Natural killer cell (primary cell): ENCODE results near the gene C10orf53. TPM values are rescaled to one million over a fixed set of nuclear protein-coding genes. Genes with fewer than 3 reads are reported as not detected.

ENCODE experiments used
- ATAC-seq, 3 donors: fragments of 150-1000 bp in 2 of 3; fragments of 200-7000 bp in 1 of 3; cut with Tn5 transposase; 1 replicate in 1 of 3; 2 replicates in 2 of 3; pipeline ENCODE4 v1.10.0; 2021; ENCODE audit warnings: mild to moderate bottlenecking in 2 of 3, moderate library complexity in 2 of 3
- DNase-seq, 2 donors: peaks; one replicate each; pipeline versions ENCODE4 v3.0.0 to v3.0.0-alpha.2; 2013 to 2021; ENCODE audit warnings: mixed read lengths in 1 of 2
- H3K27ac ChIP-seq: one replicate; pipeline ENCODE4 v1.5.1; 2013; ENCODE audit warnings: mild to moderate bottlenecking, low read length
- H3K27me3 ChIP-seq: one replicate; pipeline ENCODE4 v1.6.1; 2013; ENCODE audit warnings: low read length; ENCODE audit not compliant: control insufficient read depth, insufficient read depth
- H3K36me3 ChIP-seq: one replicate; pipeline ENCODE4 v1.6.1; 2013; ENCODE audit warnings: low read length; ENCODE audit not compliant: control insufficient read depth, insufficient read depth
- H3K4me1 ChIP-seq: one replicate; pipeline ENCODE4 v1.6.1; 2013; ENCODE audit warnings: low read length; ENCODE audit not compliant: control insufficient read depth, insufficient read depth
- H3K4me3 ChIP-seq: one replicate; pipeline ENCODE4 v1.5.1; 2013; ENCODE audit warnings: low read length
- H3K9me3 ChIP-seq: one replicate; pipeline ENCODE4 v1.6.1; 2013; ENCODE audit warnings: low read length; ENCODE audit not compliant: control insufficient read depth, insufficient read depth
- H3K27ac Mint-ChIP-seq, 2 donors: one replicate each; pipeline ENCODE4 v1.8.0; 2022; ENCODE audit warnings: mild to moderate bottlenecking in 2 of 2, mixed read lengths in 2 of 2, moderate library complexity in 1 of 2
- H3K27me3 Mint-ChIP-seq, 2 donors: one replicate each; pipeline ENCODE4 v1.8.0; 2022; ENCODE audit warnings: low read depth in 2 of 2, mixed read lengths in 2 of 2
- H3K36me3 Mint-ChIP-seq: one replicate; pipeline ENCODE4 v1.8.0; 2022; ENCODE audit warnings: mixed read lengths
- H3K4me1 Mint-ChIP-seq, 2 donors: one replicate each; pipeline ENCODE4 v1.8.0; 2022; ENCODE audit warnings: mixed read lengths in 2 of 2
- H3K4me3 Mint-ChIP-seq: one replicate; pipeline ENCODE4 v1.8.0; 2022; ENCODE audit warnings: mild to moderate bottlenecking, moderate library complexity, mixed read lengths
- H3K9me3 Mint-ChIP-seq, 2 donors: one replicate each; pipeline ENCODE4 v1.8.0; 2022; ENCODE audit warnings: mixed read lengths in 2 of 2
- CTCF ChIP-seq: fragments of 200-600 bp; IDR thresholded peaks from one replicate; pipeline ENCODE4 v1.8.0; 2022; ENCODE audit warnings: antibody characterized with exemption
- WGBS: methylation state at CpG from one replicate; pipeline ENCODE4 v1.1.7; 2013; ENCODE audit warnings: missing lambda C conversion rate; ENCODE audit not compliant: insufficient coverage; 5-methylcytosine and 5-hydroxymethylcytosine counted together
- intact Hi-C: fragments of 100-400 bp; cut with micrococcal nuclease; formaldehyde crosslinking; loops from one replicate; pipeline ENCODE4 v1.14.2; 2022
- total RNA-seq, 4 donors: library from RNA; stranded (reverse); fragments of 120-200 nt in 1 of 4; gene quantifications; one replicate each; pipeline versions ENCODE4 v1.2.3 to v1.2.4, GENCODE V29; 2013 to 2022

The C10orf53 gene
- total RNA-seq, 3 donors from 2014 or later (not counting 1 experiment from before 2014, with no cell fraction given): not detected

GRCh38 chr10:49733866-49734265, 54.4 kb downstream of the C10orf53 start:
- H3K4me3 ChIP-seq: no peak overlapping the region
- no peaks in the 10 kb centered on the region for H3K9me3 ChIP-seq
- no peak for DNase-seq
- H3K27me3 ChIP-seq: no peaks in the 10 kb centered on the region
- ATAC-seq: no peak
- Mint-ChIP-seq H3K27ac (no peak overlapping the region), H3K4me1 (no peaks in the 10 kb centered on the region), H3K36me3 (no peaks in the 10 kb centered on the region), H3K9me3 (peaks cover 0 to 2% of the 10 kb centered on the region in 2 donors), H3K4me3 (no peak overlapping the region), H3K27me3 (peaks cover 0 to 3% of the 10 kb centered on the region in 2 donors)
- no peaks in the 10 kb centered on the region for H3K36me3 ChIP-seq
- no peak for TF ChIP-seq CTCF
- intact Hi-C loops: no loop called here
- H3K4me1 ChIP-seq: no peaks in the 10 kb centered on the region
- WGBS: 94% methylated on average over 7 of the region's 7 CpGs
- H3K27ac ChIP-seq: no peak overlapping the region

DNA sequence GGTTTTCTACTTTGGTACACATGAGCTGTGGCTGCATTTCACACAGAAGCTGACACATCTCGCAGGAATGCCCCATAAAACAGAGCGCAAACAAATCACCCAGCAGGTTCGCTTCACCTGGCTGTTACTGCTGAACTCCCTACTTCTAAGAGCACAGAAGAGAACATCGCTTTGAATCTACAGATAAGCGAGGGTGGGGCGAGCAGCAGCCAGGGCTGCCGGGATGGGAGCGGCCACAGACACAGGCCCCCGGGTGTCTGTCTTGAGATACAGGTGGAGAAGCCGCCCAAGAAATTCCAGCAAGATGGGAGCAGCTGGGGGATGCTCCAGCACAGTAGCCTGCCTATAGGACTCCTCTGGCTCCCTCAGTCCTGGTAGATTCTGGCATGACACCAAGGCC, 55.2 kb downstream of the C10orf53 start:
- Mint-ChIP-seq H3K4me1 (no peaks in the 10 kb centered on the region), H3K4me3 (no peak overlapping the region)
- WGBS: 79% methylated on average over 10 of the region's 10 CpGs

GRCh38 chr10:49735161-49735560, 55.7 kb downstream of the C10orf53 start:
- intact Hi-C loops: no loop called here
- no peaks in the 10 kb centered on the region for H3K4me1 ChIP-seq
- no peaks in the 10 kb centered on the region for H3K9me3 ChIP-seq
- WGBS: 74% methylated on average over 11 of the region's 11 CpGs
- H3K36me3 ChIP-seq: no peaks in the 10 kb centered on the region
- no peak for TF ChIP-seq CTCF
- Mint-ChIP-seq H3K27me3 (peaks cover 0 to 3% of the 10 kb centered on the region in 2 donors), H3K36me3 (no peaks in the 10 kb centered on the region), H3K9me3 (peaks cover 0 to 1% of the 10 kb centered on the region in 2 donors), H3K27ac (no peak overlapping the region), H3K4me3 (no peak overlapping the region), H3K4me1 (no peaks in the 10 kb centered on the region)
- H3K4me3 ChIP-seq: no peak overlapping the region
- ATAC-seq (no peak), DNase-seq (no peak)
- no peak overlapping the region for H3K27ac ChIP-seq
- H3K27me3 ChIP-seq: no peaks in the 10 kb centered on the region

More for the DNA sequence above, 55.2 kb downstream of the C10orf53 start:
- Mint-ChIP-seq H3K36me3 (no peaks in the 10 kb centered on the region), H3K27ac (no peak overlapping the region), H3K27me3 (peaks cover 0 to 3% of the 10 kb centered on the region in 2 donors), H3K9me3 (peaks cover 0 to 2% of the 10 kb centered on the region in 2 donors)
- Histone ChIP-seq H3K36me3 (no peaks in the 10 kb centered on the region), H3K4me1 (no peaks in the 10 kb centered on the region), H3K27ac (no peak overlapping the region), H3K9me3 (no peaks in the 10 kb centered on the region), H3K4me3 (no peak overlapping the region), H3K27me3 (no peaks in the 10 kb centered on the region)
- ATAC-seq (no peak), DNase-seq (no peak)
- intact Hi-C loops: no loop called here
- no peak for TF ChIP-seq CTCF

DNA sequence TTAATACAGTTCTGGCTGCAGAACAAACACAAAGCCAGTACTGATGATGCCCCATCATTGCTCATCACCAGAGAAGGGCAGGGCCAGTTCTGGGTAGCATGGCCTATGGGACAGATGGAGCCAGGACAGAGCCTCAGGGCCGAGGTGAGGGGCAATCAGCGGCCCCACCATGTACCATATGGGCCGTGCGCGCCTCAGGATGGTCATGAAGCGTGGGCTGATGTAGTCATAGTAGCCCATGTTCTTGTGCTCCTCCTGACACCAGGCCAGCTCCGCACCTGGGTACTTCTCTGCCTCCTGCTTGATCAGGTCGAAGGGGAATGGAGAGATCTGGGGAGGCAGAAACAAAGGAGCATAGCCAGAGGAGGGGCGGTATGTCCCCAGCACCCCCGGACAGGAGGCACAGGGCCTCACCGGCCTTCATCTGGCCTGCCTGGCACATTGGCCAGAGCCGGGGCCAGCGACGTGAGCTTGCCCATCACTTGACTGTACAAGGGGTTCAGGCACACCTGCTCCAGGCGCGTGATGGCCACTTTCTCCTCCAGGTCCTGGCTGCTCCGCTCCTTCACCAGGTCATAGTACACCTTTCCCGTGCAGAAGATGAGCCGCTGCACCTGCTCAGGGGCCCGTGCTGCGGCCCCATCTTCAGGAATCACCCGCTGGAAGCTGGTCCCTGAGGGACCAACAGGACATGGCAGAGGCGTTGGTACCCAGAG, 56.6 kb downstream of the C10orf53 start:
- H3K27me3 ChIP-seq: no peaks in the 10 kb centered on the region
- no peak overlapping the region for H3K4me3 ChIP-seq
- no peaks in the 10 kb centered on the region for H3K9me3 Mint-ChIP-seq
- no peaks in the 10 kb centered on the region for H3K36me3 Mint-ChIP-seq
- ATAC-seq: no peak
- no peak overlapping the region for H3K27ac Mint-ChIP-seq
- intact Hi-C loops: no loop called here
- H3K27me3 Mint-ChIP-seq: peaks cover 0 to 3% of the 10 kb centered on the region in 2 donors
- H3K4me1 ChIP-seq: no peaks in the 10 kb centered on the region
- DNase-seq: no peak
- no peak overlapping the region for H3K4me3 Mint-ChIP-seq
- H3K9me3 ChIP-seq: no peaks in the 10 kb centered on the region
- H3K36me3 ChIP-seq: no peaks in the 10 kb centered on the region
- H3K27ac ChIP-seq: no peak overlapping the region
- H3K4me1 Mint-ChIP-seq: no peaks in the 10 kb centered on the region
- WGBS: 90% methylated on average over 23 of the region's 23 CpGs
- no peak for TF ChIP-seq CTCF
